ENCODE measurements around the gene STX8.

GRCh38 chr17:9557161-9557755 lies 18.4 kb downstream of the STX8 start:
- no peak for TF ChIP-seq L3MBTL2 (conservative IDR thresholded peaks at IDR 0.05)
- no peak for TF ChIP-seq SP1 (IDR thresholded peaks at IDR 0.05)
- TF ChIP-seq ELF4 (IDR thresholded peaks at IDR 0.05): no peak
- no peak for TF ChIP-seq CTBP1 (IDR thresholded peaks at IDR 0.05; ENCODE audit: borderline replicate concordance)
- no peak for TF ChIP-seq PKNOX1 (IDR thresholded peaks at IDR 0.05)
- TF ChIP-seq ARNT (IDR thresholded peaks at IDR 0.05): no peak
- no peak for TF ChIP-seq HDGF (IDR thresholded peaks at IDR 0.05; ENCODE audit: borderline replicate concordance)
- no peak for TF ChIP-seq FOXA1 (IDR thresholded peaks at IDR 0.05)
- no peak for TF ChIP-seq FOXM1 (IDR thresholded peaks at IDR 0.05; ENCODE audit: borderline replicate concordance)
- no peak for TF ChIP-seq TARDBP (IDR thresholded peaks at IDR 0.05)
- TF ChIP-seq FOXK2 (IDR thresholded peaks at IDR 0.05): no peak
- TF ChIP-seq ZNF384 (IDR thresholded peaks at IDR 0.05): no peak
- TF ChIP-seq BHLHE40 (IDR thresholded peaks at IDR 0.05; ENCODE audit: borderline replicate concordance): no peak
